Mammary epithelial cell (primary cell): ENCODE measurements around the gene SIAH3.

Experiments
- CTCF ChIP-seq, 2 donors: IDR thresholded peaks in 1 of 2; conservative IDR thresholded peaks in 1 of 2; 2 replicates each; pipeline ENCODE4 v1.5.1; 2011 to 2012; ENCODE audit warnings: inconsistent platforms in 2 of 2, low read length in 2 of 2, mild to moderate bottlenecking in 2 of 2, control low read depth in 1 of 2, low read depth in 1 of 2; ENCODE audit not compliant: insufficient read depth in 1 of 2; ENCODE audit errors: extremely low read depth in 1 of 2
- EZH2 ChIP-seq: IDR thresholded peaks from 2 replicates; pipeline ENCODE4 v1.6.1; 2012; ENCODE audit warnings: low read length, inconsistent platforms, borderline replicate concordance

GRCh38 chr13:45899406-45899805, 47.9 kb upstream of the SIAH3 start:
- TF ChIP-seq EZH2 (no peak), CTCF (conservative IDR thresholded peaks at IDR 0.05 in 1 of 2, IDR thresholded peaks at IDR 0.05 in 1 of 2; ENCODE audit: extremely low read depth in 1 of 2, insufficient read depth in 1 of 2, low read depth in 1 of 2, low read length in 2 of 2) (no peak)
